Neural crest cell (in vitro differentiated cells): ENCODE results near the gene LIM2. TPM values are rescaled to one million over a fixed set of nuclear protein-coding genes. Genes with fewer than 3 reads are reported as not detected.

Experiments
- DNase-seq: peaks from one replicate; pipeline ENCODE4 v3.0.0; 2021; ENCODE audit warnings: low read depth, mixed read lengths, low spot score
- H3K27ac Mint-ChIP-seq: one replicate; pipeline ENCODE4 v1.8.0; 2021; ENCODE audit warnings: mild to moderate bottlenecking, mixed read lengths; ENCODE audit not compliant: unreplicated experiment
- H3K27me3 Mint-ChIP-seq: 2 replicates; pipeline ENCODE4 v1.8.0; 2021; ENCODE audit warnings: low read depth, mild to moderate bottlenecking, mixed read lengths
- H3K36me3 Mint-ChIP-seq: 2 replicates; pipeline ENCODE4 v1.8.0; 2021; ENCODE audit warnings: low read depth, mild to moderate bottlenecking, mixed read lengths
- H3K4me1 Mint-ChIP-seq: 2 replicates; pipeline ENCODE4 v1.8.0; 2021; ENCODE audit warnings: mixed read lengths
- H3K4me3 Mint-ChIP-seq: one replicate; pipeline ENCODE4 v1.8.0; 2021; ENCODE audit warnings: mild to moderate bottlenecking, mixed read lengths
- H3K9me3 Mint-ChIP-seq: 2 replicates; pipeline ENCODE4 v1.8.0; 2021; ENCODE audit warnings: mixed read lengths
- CTCF ChIP-seq: fragments of 200-600 bp; sonication (generic); conservative IDR thresholded peaks from 2 replicates; pipeline ENCODE4 v1.5.0; 2021; ENCODE audit warnings: antibody characterized with exemption, mild to moderate bottlenecking
- total RNA-seq: library from RNA; stranded (reverse); gene quantifications from 2 replicates; pipeline ENCODE4 v1.2.1, GENCODE V29; 2021

Gene LIM2
- total RNA-seq, 1 donor from 2014 or later, result not detected

GRCh38 chr19:51339313-51339686 lies 48.5 kb downstream of the LIM2 start:
- Mint-ChIP-seq H3K4me3 (peak overlapping the region; percentile 89), H3K36me3 (no peaks in the 10 kb centered on the region), H3K9me3 (no peaks in the 10 kb centered on the region), H3K27me3 (peaks cover 15% of the 10 kb centered on the region), H3K4me1 (peaks cover 20% of the 10 kb centered on the region), H3K27ac (peak overlapping the region; percentile 15)
- no peak for DNase-seq
- no peak for TF ChIP-seq CTCF

GRCh38 chr19:51338563-51339312 lies 49.0 kb downstream of the LIM2 start:
- peak; percentile 92 for TF ChIP-seq CTCF
- peak; percentile 81 for DNase-seq
- H3K27ac Mint-ChIP-seq, result peak overlapping the region; percentile 86
- H3K27me3 Mint-ChIP-seq, result peaks cover 15% of the 10 kb centered on the region
- H3K4me1 Mint-ChIP-seq, result peaks cover 20% of the 10 kb centered on the region
- peak overlapping the region; percentile 89 for H3K4me3 Mint-ChIP-seq
- no peaks in the 10 kb centered on the region for H3K36me3 Mint-ChIP-seq
- no peaks in the 10 kb centered on the region for H3K9me3 Mint-ChIP-seq

GRCh38 chr19:51337861-51338562 lies 49.8 kb downstream of the LIM2 start:
- H3K36me3 Mint-ChIP-seq, result no peaks in the 10 kb centered on the region
- no peak for TF ChIP-seq CTCF
- no peak for DNase-seq
- peaks cover 14% of the 10 kb centered on the region for H3K27me3 Mint-ChIP-seq
- H3K9me3 Mint-ChIP-seq, result no peaks in the 10 kb centered on the region
- no peak overlapping the region for H3K27ac Mint-ChIP-seq
- H3K4me1 Mint-ChIP-seq, result peaks cover 20% of the 10 kb centered on the region
- peak overlapping the region; percentile 89 for H3K4me3 Mint-ChIP-seq

GRCh38 chr19:51337141-51337860 lies 50.5 kb downstream of the LIM2 start:
- peaks cover 11% of the 10 kb centered on the region for H3K27me3 Mint-ChIP-seq
- TF ChIP-seq CTCF, result no peak
- H3K36me3 Mint-ChIP-seq, result no peaks in the 10 kb centered on the region
- H3K27ac Mint-ChIP-seq, result no peak overlapping the region
- peaks cover 20% of the 10 kb centered on the region for H3K4me1 Mint-ChIP-seq
- no peaks in the 10 kb centered on the region for H3K9me3 Mint-ChIP-seq
- H3K4me3 Mint-ChIP-seq, result no peak overlapping the region
- no peak for DNase-seq

GRCh38 chr19:51333836-51334460 lies 53.8 kb downstream of the LIM2 start:
- H3K27me3 Mint-ChIP-seq, result no peaks in the 10 kb centered on the region
- TF ChIP-seq CTCF, result no peak
- DNase-seq, result no peak
- peaks cover 8% of the 10 kb centered on the region for H3K36me3 Mint-ChIP-seq
- H3K27ac Mint-ChIP-seq, result no peak overlapping the region
- peaks cover 12% of the 10 kb centered on the region for H3K4me1 Mint-ChIP-seq
- peaks cover 8% of the 10 kb centered on the region for H3K9me3 Mint-ChIP-seq
- H3K4me3 Mint-ChIP-seq, result no peak overlapping the region
